ENCODE results near the gene RAB37. TPM values are rescaled to one million over a fixed set of nuclear protein-coding genes. Genes with fewer than 3 reads are reported as not detected.

Gene RAB37
- total and polyA plus RNA-seq, 2 of the 13 experiments (the other 11 are each of a cell fraction or from before 2014, with no cell fraction given), result 0.91 to 3.7 TPM

- TF ChIP-seq ARID5B (CRISPR knock-in tag; IDR thresholded peaks at IDR 0.05), result no peak
- TF ChIP-seq PHF5A (CRISPR knock-in tag; IDR thresholded peaks at IDR 0.05; ENCODE audit: low read depth, unreplicated experiment), result no peak
- no peak for TF ChIP-seq ZGPAT (CRISPR knock-in tag; IDR thresholded peaks at IDR 0.05)
- no peak for TF ChIP-seq NCOA1 (CRISPR knock-in tag; IDR thresholded peaks at IDR 0.05)
- TF ChIP-seq EHMT2 (IDR thresholded peaks at IDR 0.05; ENCODE audit: borderline replicate concordance, low read depth, low read length), result no peak
- no peak for TF ChIP-seq PATZ1 (CRISPR knock-in tag; IDR thresholded peaks at IDR 0.05)
- TF ChIP-seq ZNF777 (CRISPR knock-in tag; IDR thresholded peaks at IDR 0.05), result no peak
- TF ChIP-seq ZNF160 (CRISPR knock-in tag; IDR thresholded peaks at IDR 0.05), result no peak
- TF ChIP-seq ZNF205 (CRISPR knock-in tag; IDR thresholded peaks at IDR 0.05), result no peak
- TF ChIP-seq ZNF318 (CRISPR knock-in tag; IDR thresholded peaks at IDR 0.05), result no peak
Measured at GRCh38 chr17:74703311-74703710, 33.7 kb upstream of the RAB37 start (continued).

Measured in HepG2 (cell line).